RKO (cell line): ENCODE results near the gene TSPAN4.

ENCODE experiments used
- DNase-seq: peaks from one replicate; pipeline ENCODE4 v3.0.0-alpha.2; 2016; ENCODE audit warnings: low spot score

TSPAN4 gene

DNA sequence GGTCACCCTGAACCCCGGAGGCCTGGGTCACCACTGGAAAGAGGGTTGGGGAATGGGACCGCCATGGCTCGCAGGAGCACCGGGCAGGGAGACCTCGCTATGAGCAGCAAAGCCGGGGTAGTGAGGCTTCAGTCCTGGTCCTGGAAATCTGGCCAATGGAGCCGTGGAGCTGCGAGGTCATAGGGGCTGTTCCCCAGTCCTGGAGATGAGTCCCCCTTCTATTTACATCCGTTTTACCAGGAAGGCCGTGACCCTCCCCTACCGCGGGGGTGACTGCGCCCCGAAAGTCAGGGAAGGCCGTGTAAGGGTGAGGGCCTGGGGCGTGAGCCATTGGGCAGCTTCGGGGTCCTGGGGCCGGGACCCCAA, 38.1 kb upstream of the TSPAN4 start:
- DNase-seq = peak; percentile 63

- no peak for DNase-seq
Measured at GRCh38 chr11:808427-809286, 34.0 kb upstream of the TSPAN4 start.

DNA sequence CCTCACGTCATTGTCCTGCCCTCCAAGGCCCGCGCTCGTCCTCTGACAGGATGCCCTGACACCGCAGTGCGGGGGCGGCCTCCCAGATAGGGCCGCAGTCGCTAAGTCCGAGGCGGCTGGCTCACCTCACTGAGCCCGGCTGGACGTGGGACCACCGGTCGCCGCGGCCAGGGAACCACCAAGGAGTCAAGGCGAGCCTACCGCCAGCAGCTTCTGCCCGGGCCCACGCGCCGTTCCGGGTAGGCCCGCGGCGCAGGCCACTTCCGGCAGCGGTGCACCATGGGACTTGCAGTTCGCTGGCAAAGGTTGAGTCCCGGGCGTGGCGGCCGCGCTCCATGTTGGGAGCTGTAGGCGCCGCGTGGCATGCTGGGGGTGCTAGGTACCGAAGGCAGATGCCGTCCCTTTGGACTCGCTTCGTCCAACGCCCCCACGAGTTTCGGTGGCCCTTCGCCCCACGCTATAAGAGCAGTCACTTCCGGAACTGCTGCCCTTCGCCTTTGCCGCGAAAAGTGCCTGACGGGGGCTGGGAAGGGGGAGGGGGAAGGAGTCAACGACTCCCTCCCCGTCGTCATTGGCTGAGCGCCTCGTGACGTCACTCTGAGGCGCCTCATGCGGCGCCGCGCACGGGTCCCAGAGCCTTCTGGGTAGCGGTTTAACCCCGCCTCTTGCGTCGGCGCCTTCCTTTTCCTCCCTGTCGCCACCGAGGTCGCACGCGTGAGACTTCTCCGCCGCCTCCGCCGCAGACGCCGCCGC, 33.2 kb upstream of the TSPAN4 start, which contains the start of gene RPLP2:
Gene RPLP2, plus strand, starts transcription at position 681 of the 753 bp plus-strand sequence. CDS start 268 bp downstream, outside the sequence.
- DNase-seq = peak; percentile 97

- no peak for DNase-seq
Measured at GRCh38 chr11:810040-810567, 32.5 kb upstream of the TSPAN4 start.

- DNase-seq = no peak
Measured at GRCh38 chr11:811446-812245, 31.0 kb upstream of the TSPAN4 start.

DNA sequence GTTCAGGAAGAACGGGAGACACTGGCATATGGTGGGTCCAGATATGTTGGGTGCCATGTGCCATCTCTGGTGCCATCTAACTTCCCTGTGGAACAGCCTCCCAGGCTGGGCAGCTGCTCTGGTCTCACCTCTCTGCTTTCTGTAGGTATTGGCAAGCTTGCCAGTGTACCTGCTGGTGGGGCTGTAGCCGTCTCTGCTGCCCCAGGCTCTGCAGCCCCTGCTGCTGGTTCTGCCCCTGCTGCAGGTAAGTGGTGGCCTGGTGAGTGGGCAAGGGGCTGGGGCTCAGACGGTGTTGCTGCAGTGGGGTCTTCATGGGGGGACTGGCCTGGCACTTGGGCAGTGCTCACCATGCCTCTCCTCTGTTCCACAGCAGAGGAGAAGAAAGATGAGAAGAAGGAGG, 30.3 kb upstream of the TSPAN4 start:
- no peak for DNase-seq

DNA sequence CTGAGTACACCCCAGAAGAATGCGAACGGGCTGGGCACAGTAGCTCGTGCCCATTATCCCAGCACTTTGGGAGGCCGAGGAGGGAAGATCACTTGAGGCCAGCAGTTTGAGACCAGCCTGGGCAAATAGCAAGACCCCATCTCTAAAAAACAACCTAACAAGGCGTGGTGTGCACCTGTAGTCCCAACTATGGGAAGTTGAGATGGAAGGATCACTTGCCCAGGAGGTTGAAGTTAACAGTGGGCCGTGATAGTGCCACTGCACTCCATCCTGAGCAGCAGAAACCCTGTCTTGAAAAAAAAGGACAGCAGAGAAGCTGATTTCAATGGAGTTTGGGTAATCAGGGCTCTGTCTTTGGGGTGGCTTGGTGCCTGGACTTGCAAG, 29.6 kb upstream of the TSPAN4 start:
- no peak for DNase-seq

- no peak for DNase-seq
Measured at GRCh38 chr11:813456-814096, 29.1 kb upstream of the TSPAN4 start.

GRCh38 chr11:815675-816432, 26.8 kb upstream of the TSPAN4 start:
- no peak for DNase-seq

GRCh38 chr11:816433-816779, 26.2 kb upstream of the TSPAN4 start:
- no peak for DNase-seq

- DNase-seq = no peak
Measured at GRCh38 chr11:818396-819128, 24.1 kb upstream of the TSPAN4 start, which contains the start of gene PNPLA2. PNPLA2 (plus strand) TSS chr11:818914; CDS start chr11:819719, 805 bp downstream.

DNA sequence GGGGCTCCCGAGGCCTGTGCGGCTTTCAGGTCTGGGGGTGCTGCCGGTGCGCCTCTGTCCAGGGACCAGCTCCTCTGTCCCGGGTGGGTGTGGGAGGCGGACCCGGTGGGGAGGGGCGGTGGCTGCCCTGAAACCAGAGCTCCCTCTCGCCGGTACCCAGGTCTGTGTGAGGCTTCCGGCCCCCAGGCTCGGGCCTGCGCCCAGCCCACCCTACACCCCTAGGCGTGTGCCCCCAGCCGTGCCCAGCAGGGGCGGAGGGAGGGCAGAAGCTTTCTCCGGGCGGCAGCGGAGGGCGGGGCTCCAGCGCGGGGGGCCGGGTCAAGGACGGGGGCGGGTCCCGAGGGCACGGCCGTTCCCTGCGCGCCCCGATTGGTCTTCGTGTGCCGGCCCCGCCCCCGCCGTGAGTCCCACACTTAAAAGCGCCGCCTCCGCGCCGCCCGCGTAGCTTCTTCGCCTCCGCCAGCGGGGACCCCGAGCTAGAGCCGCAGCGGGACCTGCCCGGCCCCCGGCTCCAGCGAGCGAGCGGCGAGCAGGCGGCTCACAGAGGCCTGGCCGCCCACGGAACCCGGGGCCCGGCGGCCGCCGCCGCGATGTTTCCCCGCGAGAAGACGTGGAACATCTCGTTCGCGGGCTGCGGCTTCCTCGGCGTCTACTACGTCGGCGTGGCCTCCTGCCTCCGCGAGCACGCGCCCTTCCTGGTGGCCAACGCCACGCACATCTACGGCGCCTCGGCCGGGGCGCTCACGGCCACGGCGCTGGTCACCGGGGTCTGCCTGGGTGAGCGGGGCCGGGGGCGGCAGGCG, 23.3 kb upstream of the TSPAN4 start:
- DNase-seq = peak; percentile 92

DNA sequence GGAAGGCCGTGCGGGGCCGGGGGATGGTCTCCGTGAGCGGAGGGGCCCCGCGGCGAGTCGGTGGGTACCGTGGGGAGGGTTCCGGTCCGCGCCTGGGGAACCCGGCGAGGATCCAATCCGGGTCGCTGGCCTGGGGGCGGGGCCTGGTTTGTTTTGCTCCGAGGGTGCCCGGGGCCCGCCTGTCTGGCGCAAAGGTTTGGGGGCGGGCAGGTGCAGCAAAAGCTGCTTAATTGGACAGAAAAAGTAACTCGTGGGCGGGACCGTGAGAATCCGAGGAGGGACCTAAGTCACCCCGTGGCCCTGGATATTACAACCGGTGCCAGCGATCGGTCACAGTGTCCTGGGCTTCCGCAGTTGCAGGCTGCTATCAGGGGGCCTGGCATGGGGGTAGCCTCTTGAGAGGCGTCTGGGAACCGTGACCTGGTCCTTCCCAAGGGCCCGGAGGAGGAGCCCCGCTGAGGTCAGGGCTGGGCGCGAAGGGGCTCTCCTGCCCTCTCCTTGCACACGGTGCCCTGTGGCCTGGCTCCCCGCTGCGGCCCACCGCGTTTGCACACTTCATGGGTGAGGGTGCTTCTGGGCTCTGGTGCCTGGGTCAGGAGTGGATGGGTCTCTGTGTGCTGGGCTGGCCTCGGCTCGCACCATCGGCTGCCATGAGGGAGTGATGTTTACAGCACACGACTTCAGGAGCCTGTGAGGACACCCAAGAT, 22.6 kb upstream of the TSPAN4 start:
- DNase-seq = peak; percentile 85

- DNase-seq = no peak
Measured at GRCh38 chr11:820655-821511, 21.8 kb upstream of the TSPAN4 start.

DNA sequence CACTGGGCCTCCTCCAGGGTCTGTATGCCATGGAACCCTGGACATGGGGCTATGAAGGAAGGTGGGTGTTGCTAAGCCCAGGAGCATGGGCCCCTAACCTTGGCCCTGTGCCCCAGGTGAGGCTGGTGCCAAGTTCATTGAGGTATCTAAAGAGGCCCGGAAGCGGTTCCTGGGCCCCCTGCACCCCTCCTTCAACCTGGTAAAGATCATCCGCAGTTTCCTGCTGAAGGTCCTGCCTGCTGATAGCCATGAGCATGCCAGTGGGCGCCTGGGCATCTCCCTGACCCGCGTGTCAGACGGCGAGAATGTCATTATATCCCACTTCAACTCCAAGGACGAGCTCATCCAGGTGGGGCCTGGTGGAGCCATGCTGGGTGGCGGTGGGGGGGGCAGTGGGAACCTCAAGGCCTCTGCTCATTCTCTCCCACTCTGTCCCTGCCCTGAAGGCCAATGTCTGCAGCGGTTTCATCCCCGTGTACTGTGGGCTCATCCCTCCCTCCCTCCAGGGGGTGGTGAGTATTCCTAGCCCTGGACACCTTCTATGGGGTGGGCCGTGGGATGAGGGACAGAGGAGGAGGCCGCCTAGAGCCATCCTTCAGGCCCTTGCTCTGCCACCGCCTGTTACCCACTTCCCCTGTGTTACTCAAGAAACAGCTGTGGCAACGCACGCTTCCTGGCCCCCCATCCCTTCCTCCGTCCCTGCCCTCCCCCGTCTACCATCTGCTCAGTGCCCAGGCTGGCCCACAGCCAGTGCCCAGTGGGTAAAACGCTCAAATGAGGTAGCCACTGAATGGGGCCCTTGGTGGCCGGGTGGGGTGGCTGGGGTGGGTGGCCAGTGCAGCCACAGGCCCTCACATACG, 20.9 kb upstream of the TSPAN4 start:
- DNase-seq = no peak

DNA sequence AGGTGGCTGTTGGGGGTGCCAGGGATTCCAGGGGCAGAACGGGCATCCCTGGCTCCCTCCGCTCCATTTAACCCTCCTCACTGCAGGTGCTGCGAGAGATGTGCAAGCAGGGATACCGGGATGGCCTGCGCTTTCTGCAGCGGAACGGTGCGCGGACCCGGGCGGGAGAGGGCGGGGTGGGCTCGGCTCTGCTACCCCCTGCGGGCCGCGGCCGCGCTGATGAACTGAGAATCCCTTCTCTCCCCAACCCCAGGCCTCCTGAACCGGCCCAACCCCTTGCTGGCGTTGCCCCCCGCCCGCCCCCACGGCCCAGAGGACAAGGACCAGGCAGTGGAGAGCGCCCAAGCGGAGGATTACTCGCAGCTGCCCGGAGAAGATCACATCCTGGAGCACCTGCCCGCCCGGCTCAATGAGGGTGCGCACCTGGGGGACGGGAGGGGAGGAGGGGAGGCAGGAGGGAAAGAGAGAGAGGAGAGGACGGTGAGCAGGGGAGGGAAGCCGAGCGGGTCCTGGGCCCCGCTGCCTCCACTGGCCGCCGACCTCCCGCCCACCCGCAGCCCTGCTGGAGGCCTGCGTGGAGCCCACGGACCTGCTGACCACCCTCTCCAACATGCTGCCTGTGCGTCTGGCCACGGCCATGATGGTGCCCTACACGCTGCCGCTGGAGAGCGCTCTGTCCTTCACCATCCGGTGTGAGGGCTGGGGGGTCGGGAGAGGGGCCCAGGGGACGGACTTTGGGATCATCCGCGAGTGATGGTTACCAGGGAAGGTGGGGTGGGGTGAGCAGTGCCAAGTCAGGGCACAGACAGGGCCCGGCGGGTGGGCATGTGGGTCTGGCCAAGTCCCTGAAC, 19.0 kb upstream of the TSPAN4 start:
- no peak for DNase-seq
